IMR-90 (cell line): ENCODE results near the gene RNF32.

Source experiments
- BHLHE40 ChIP-seq: fragments of 150-350 bp; IDR thresholded peaks from 2 replicates; pipeline ENCODE4 v1.6.1; 2016; ENCODE audit warnings: mild to moderate bottlenecking, low read depth, low read length
- FOS ChIP-seq: fragments of 150-350 bp; IDR thresholded peaks from 2 replicates; pipeline ENCODE4 v1.6.1; 2016; ENCODE audit warnings: low read depth, low read length
- MAFK ChIP-seq: IDR thresholded peaks from 2 replicates; pipeline ENCODE4 v1.6.1; 2012; ENCODE audit warnings: low read depth, low read length, improper control_type of control experiment
- MAZ ChIP-seq: IDR thresholded peaks from 2 replicates; pipeline ENCODE4 v1.6.1; 2012; ENCODE audit warnings: low read depth, mild to moderate bottlenecking, low read length, improper control_type of control experiment, moderate library complexity, borderline replicate concordance
- MXI1 ChIP-seq: IDR thresholded peaks from 2 replicates; pipeline ENCODE4 v1.6.1; 2012; ENCODE audit warnings: low read depth, mild to moderate bottlenecking, low read length, moderate library complexity, borderline replicate concordance
- POLR2A ChIP-seq: IDR thresholded peaks from 2 replicates; pipeline ENCODE4 v1.6.1; 2012; ENCODE audit warnings: mild to moderate bottlenecking, low read depth, low read length
- RAD21 ChIP-seq: IDR thresholded peaks from 2 replicates; pipeline ENCODE4 v1.6.1; 2012; ENCODE audit warnings: low read length, improper control_type of control experiment
- RCOR1 ChIP-seq: IDR thresholded peaks from 2 replicates; pipeline ENCODE4 v1.6.1; 2012; ENCODE audit warnings: mild to moderate bottlenecking, low read length, improper control_type of control experiment; ENCODE audit not compliant: insufficient replicate concordance
- RFX5 ChIP-seq: IDR thresholded peaks from 2 replicates; pipeline ENCODE4 v1.8.0; 2012; ENCODE audit warnings: low read depth, mild to moderate bottlenecking, low read length, moderate library complexity
- SMC3 ChIP-seq: fragments of 150-350 bp; IDR thresholded peaks from 2 replicates; pipeline ENCODE4 v1.6.1; 2016; ENCODE audit warnings: low read depth, mild to moderate bottlenecking, antibody characterized with exemption, low read length, moderate library complexity
- TF ChIP-seq, protein P1 (sequence below): conservative IDR thresholded peaks from 2 replicates; pipeline ENCODE4 v1.5.1; 2012; ENCODE audit warnings: mild to moderate bottlenecking, low read depth, low read length, improper control_type of control experiment

DNA sequence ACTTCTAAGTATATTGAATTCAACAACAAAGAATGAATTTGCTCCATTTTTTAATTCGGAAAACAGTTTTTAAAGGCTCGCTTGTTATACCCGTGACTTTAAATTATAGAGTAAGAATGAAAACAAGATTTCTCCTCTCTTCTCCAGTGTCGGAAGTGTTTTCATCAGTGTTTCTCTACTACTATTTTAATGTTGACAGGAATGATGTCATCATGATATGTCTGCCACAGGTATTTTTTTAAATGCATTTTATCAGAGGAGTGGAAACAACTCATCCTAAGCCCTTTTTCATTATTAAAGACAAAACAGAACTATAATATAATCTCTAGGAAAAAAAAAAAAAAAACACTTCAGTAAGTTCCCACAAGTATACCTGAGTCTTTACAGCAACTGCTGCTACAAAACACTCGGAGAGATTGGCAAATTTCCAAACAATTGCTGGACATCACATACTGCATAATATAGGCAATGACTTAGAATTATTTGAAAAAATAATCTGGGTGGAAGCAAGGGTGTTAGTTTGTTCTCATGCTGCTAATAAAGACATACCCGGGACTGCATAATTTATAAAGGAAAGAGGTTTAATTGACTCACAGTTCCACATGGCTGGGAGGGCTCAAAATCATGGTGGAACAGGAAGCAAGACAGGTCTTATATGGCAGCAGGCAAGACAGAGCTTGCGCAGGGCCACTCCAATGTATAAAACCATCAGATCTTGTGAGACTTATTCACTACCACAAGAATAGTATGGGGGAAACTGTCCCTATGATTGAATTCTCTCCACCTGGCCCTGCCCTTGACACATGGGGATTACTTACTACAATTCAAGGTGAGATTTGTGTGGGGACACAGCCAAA, 4.8 kb upstream of the RNF32 start:
- TF ChIP-seq, protein P1, sequence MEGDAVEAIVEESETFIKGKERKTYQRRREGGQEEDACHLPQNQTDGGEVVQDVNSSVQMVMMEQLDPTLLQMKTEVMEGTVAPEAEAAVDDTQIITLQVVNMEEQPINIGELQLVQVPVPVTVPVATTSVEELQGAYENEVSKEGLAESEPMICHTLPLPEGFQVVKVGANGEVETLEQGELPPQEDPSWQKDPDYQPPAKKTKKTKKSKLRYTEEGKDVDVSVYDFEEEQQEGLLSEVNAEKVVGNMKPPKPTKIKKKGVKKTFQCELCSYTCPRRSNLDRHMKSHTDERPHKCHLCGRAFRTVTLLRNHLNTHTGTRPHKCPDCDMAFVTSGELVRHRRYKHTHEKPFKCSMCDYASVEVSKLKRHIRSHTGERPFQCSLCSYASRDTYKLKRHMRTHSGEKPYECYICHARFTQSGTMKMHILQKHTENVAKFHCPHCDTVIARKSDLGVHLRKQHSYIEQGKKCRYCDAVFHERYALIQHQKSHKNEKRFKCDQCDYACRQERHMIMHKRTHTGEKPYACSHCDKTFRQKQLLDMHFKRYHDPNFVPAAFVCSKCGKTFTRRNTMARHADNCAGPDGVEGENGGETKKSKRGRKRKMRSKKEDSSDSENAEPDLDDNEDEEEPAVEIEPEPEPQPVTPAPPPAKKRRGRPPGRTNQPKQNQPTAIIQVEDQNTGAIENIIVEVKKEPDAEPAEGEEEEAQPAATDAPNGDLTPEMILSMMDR = no peak
- TF ChIP-seq POLR2A = no peak
- TF ChIP-seq MAZ = no peak
- TF ChIP-seq BHLHE40 = no peak
- TF ChIP-seq RAD21 = no peak
- TF ChIP-seq MXI1 = no peak
- no peak for TF ChIP-seq SMC3
- no peak for TF ChIP-seq MAFK
- TF ChIP-seq RCOR1 = no peak
- no peak for TF ChIP-seq RFX5
- no peak for TF ChIP-seq FOS
